Stomach smooth muscle (tissue), 2 donors: Measurements from ENCODE around the gene HTR6.
A peak's percentile ranks its signal among the peaks of the same experiment; 100 is the strongest.

Experiments
- H3K27ac ChIP-seq: one replicate; pipeline ENCODE4 v1.7.0; 2013; ENCODE audit warnings: mild to moderate bottlenecking, low read length, inconsistent platforms
- H3K27me3 ChIP-seq, 2 donors: one replicate each; pipeline ENCODE4 v1.7.0; 2013; ENCODE audit warnings: low read length in 2 of 2; ENCODE audit not compliant: insufficient read depth in 2 of 2, control insufficient read depth in 1 of 2
- H3K36me3 ChIP-seq, 2 donors: one replicate each; pipeline ENCODE4 v1.7.0; 2013; ENCODE audit warnings: low read length in 2 of 2; ENCODE audit not compliant: control insufficient read depth in 2 of 2, insufficient read depth in 2 of 2
- H3K4me1 ChIP-seq: one replicate; pipeline ENCODE4 v1.7.0; 2013; ENCODE audit warnings: low read length; ENCODE audit not compliant: control insufficient read depth, insufficient read depth
- H3K4me3 ChIP-seq, 2 donors: one replicate each; pipeline ENCODE4 v1.7.0; 2013; ENCODE audit warnings: low read length in 2 of 2
- H3K9ac ChIP-seq, 2 donors: one replicate each; pipeline ENCODE4 v1.7.0; 2013; ENCODE audit warnings: low read length in 2 of 2, mild to moderate bottlenecking in 1 of 2
- H3K9me3 ChIP-seq, 2 donors: one replicate each; pipeline ENCODE4 v1.7.0; 2013; ENCODE audit warnings: low read length in 2 of 2; ENCODE audit not compliant: control insufficient read depth in 2 of 2
- donor health status: healthy.
- donor health status: Pancreatic carcinoma.

Gene HTR6

GRCh38 chr1:19656134-19656779 is 8.4 kb upstream of the HTR6 start:
- Histone ChIP-seq H3K4me1 (peaks cover 28% of the 10 kb centered on the region), H3K27me3 (no peaks in the 10 kb centered on the region), H3K36me3 (peaks cover 6 to 11% of the 10 kb centered on the region in 2 donors)

GRCh38 chr1:19656780-19657466 is 7.8 kb upstream of the HTR6 start:
- Histone ChIP-seq H3K4me1 (peaks cover 24% of the 10 kb centered on the region), H3K9me3 (no peaks in the 10 kb centered on the region), H3K4me3 (no peak overlapping the region), H3K27me3 (peaks cover 1 to 3% of the 10 kb centered on the region in 2 donors), H3K9ac (no peak overlapping the region), H3K36me3 (peaks cover 6 to 11% of the 10 kb centered on the region in 2 donors), H3K27ac (no peak overlapping the region)

More at GRCh38 chr1:19656134-19656779, 8.4 kb upstream of the HTR6 start:
- Histone ChIP-seq H3K9me3 (no peaks in the 10 kb centered on the region), H3K9ac (no peak overlapping the region), H3K4me3 (no peak overlapping the region), H3K27ac (no peak overlapping the region)

DNA sequence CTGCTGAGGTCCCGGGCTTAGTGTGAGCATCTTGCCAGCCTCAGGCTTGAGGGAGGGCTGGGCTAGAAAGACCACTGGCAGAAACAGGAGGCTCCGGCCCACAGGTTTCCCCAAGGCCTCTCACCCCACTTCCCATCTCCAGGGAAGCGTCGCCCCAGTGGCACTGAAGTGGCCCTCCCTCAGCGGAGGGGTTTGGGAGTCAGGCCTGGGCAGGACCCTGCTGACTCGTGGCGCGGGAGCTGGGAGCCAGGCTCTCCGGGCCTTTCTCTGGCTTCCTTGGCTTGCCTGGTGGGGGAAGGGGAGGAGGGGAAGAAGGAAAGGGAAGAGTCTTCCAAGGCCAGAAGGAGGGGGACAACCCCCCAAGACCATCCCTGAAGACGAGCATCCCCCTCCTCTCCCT is 7.2 kb upstream of the HTR6 start:
- no peak overlapping the region for H3K27ac ChIP-seq
- no peaks in the 10 kb centered on the region for H3K9me3 ChIP-seq
- H3K4me1 ChIP-seq = peaks cover 19% of the 10 kb centered on the region
- peaks cover 3 to 5% of the 10 kb centered on the region in 2 donors for H3K27me3 ChIP-seq
- H3K4me3 ChIP-seq = no peak overlapping the region
- H3K9ac ChIP-seq = no peak overlapping the region
- peaks cover 6 to 11% of the 10 kb centered on the region in 2 donors for H3K36me3 ChIP-seq

- Histone ChIP-seq H3K27ac (no peak overlapping the region), H3K4me3 (no peak overlapping the region), H3K36me3 (peaks cover 6 to 11% of the 10 kb centered on the region in 2 donors), H3K9ac (no peak overlapping the region), H3K27me3 (peaks cover 5 to 6% of the 10 kb centered on the region in 2 donors), H3K4me1 (peaks cover 19% of the 10 kb centered on the region), H3K9me3 (no peaks in the 10 kb centered on the region)
These were observed 6.5 kb upstream of the HTR6 start for GRCh38 chr1:19658186-19658585.

DNA sequence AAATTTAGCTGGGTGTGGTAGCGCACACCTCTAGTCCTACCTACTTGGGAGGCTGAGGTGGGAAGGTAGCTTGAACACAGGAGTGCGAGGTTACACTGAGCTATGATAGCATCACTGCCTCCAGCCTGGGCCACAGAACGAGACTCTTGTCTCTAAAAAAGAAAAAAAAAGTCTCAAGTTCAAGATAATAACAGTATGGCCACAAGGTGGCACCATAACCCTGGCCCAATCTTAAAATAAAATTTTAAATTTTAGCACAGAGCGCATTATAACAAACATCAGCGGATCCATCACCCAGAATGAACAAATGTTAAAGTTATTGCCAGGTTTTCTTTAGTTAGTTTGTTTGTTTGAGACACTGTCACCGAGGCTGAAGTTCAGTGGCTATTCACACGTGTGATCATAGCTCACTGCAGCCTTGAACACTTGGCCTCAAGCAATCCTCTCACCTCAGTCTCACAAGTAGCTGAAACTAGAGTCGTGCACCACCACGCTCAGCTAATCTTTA is 2.9 kb upstream of the HTR6 start:
- H3K27ac ChIP-seq = no peak overlapping the region
- peaks cover 25 to 33% of the 10 kb centered on the region in 2 donors for H3K27me3 ChIP-seq
- no peaks in the 10 kb centered on the region for H3K9me3 ChIP-seq
- H3K4me3 ChIP-seq = no peak overlapping the region
- H3K9ac ChIP-seq = peak overlapping the region in 1 of 2 donors; percentile 36
- H3K4me1 ChIP-seq = peaks cover 14% of the 10 kb centered on the region
- H3K36me3 ChIP-seq = peaks cover 0 to 3% of the 10 kb centered on the region in 2 donors

GRCh38 chr1:19662313-19662712 is 2.4 kb upstream of the HTR6 start:
- Histone ChIP-seq H3K27me3 (peaks cover 29 to 33% of the 10 kb centered on the region in 2 donors), H3K9ac (no peak overlapping the region), H3K4me1 (peaks cover 14% of the 10 kb centered on the region), H3K4me3 (no peak overlapping the region), H3K9me3 (no peaks in the 10 kb centered on the region), H3K27ac (no peak overlapping the region), H3K36me3 (peaks cover 0 to 3% of the 10 kb centered on the region in 2 donors)

DNA sequence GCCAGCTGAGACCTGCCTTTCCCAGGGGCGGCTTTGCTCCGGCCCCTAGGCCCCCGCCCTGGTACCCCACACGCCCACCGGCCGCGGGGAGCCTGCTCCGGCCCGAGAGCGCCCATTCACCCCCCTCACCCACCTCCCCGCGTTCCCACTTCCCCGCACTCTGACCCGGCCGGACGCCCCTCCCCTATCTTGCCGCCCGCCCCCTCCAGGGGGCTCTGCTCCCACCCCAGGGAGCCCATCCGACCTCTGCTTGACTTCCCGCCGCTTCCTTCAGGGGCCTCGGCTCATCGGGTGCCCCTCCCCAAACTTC is 466 bp downstream of the HTR6 start:
- Histone ChIP-seq H3K27ac (no peak overlapping the region), H3K27me3 (peaks cover 35 to 38% of the 10 kb centered on the region in 2 donors), H3K36me3 (no peaks in the 10 kb centered on the region), H3K9me3 (no peaks in the 10 kb centered on the region), H3K4me1 (peaks cover 8% of the 10 kb centered on the region), H3K4me3 (peak overlapping the region in 1 of 2 donors; percentile 52), H3K9ac (no peak overlapping the region)

DNA sequence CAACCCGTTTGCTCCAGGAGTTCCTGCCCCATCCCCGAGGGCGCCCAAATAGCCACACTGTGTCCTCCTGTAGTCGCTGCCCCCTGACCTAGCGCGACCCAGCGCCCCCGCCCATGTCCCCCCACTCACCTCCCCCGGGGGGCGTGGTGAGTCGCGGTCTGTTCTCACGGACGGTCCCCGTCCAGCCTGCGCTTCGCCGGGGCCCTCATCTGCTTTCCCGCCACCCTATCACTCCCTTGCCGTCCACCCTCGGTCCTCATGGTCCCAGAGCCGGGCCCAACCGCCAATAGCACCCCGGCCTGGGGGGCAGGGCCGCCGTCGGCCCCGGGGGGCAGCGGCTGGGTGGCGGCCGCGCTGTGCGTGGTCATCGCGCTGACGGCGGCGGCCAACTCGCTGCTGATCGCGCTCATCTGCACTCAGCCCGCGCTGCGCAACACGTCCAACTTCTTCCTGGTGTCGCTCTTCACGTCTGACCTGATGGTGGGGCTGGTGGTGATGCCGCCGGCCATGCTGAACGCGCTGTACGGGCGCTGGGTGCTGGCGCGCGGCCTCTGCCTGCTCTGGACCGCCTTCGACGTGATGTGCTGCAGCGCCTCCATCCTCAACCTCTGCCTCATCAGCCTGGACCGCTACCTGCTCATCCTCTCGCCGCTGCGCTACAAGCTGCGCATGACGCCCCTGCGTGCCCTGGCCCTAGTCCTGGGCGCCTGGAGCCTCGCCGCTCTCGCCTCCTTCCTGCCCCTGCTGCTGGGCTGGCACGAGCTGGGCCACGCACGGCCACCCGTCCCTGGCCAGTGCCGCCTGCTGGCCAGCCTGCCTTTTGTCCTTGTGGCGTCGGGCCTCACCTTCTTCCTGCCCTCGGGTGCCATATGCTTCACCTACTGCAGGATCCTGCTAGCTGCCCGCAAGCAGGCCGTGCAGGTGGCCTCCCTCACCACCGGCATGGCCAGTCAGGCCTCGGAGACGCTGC is 1.1 kb downstream of the HTR6 start:
- H3K27ac ChIP-seq = no peak overlapping the region
- H3K9me3 ChIP-seq = no peaks in the 10 kb centered on the region
- H3K36me3 ChIP-seq = no peaks in the 10 kb centered on the region
- peaks cover 8% of the 10 kb centered on the region for H3K4me1 ChIP-seq
- no peak overlapping the region for H3K9ac ChIP-seq
- no peak overlapping the region for H3K4me3 ChIP-seq
- H3K27me3 ChIP-seq = peaks cover 35 to 38% of the 10 kb centered on the region in 2 donors

GRCh38 chr1:19668888-19669287 is 4.2 kb downstream of the HTR6 start:
- Histone ChIP-seq H3K9ac (no peak overlapping the region), H3K4me3 (no peak overlapping the region), H3K27ac (no peak overlapping the region), H3K36me3 (no peaks in the 10 kb centered on the region), H3K27me3 (peaks cover 31 to 41% of the 10 kb centered on the region in 2 donors), H3K4me1 (peaks cover 8% of the 10 kb centered on the region), H3K9me3 (no peaks in the 10 kb centered on the region)

DNA sequence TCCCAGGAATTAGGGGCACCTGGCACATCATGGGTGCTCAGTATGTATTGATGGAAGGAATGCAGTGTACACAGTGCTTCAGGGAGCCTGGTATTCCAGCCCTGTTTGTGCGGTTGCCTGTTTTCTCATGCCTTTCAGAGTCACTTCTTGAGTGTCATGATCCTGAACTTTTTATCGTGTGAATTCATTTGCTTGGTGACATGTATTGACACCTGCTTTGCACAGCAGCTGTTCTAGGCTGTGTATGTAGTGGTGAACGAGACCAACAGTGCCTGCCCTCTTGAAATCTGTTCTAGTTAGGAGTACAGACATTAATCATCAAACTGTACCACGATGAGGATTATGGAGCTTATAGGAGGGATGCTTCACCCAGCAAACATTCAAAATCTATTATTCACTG is 6.1 kb downstream of the HTR6 start:
- Histone ChIP-seq H3K4me3 (no peak overlapping the region), H3K36me3 (no peaks in the 10 kb centered on the region), H3K27ac (no peak overlapping the region), H3K9ac (no peak overlapping the region), H3K9me3 (no peaks in the 10 kb centered on the region), H3K27me3 (peaks cover 25 to 26% of the 10 kb centered on the region in 2 donors), H3K4me1 (no peaks in the 10 kb centered on the region)
